HCT116 (cell line): ENCODE data around the gene MORN2. TPM values are rescaled to one million over a fixed set of nuclear protein-coding genes. Genes with fewer than 3 reads are reported as not detected.

Source experiments
- ATAC-seq: fragments of 200-7000 bp; cut with Tn5 transposase; 2 replicates; pipeline ENCODE4 v1.9.1; 2020; ENCODE audit warnings: mild to moderate bottlenecking, moderate library complexity
- BruUV-seq: library from RNA; stranded (reverse); fragments of 400-500 nt; replicated peaks from 2 replicates; lab custom pipeline; 2021; lab: Mats Ljungman, UMichigan
- CTCF ChIA-PET: fragments of 300-600 bp; sonication (Branson Sonifier 250); formaldehyde crosslinking; loops from one replicate; lab custom pipeline; 2021; ENCODE audit warnings: antibody characterized with exemption; lab: Charles Lee
- POLR2A ChIA-PET: fragments of 300-600, 350-600 bp; sonication (Branson Sonifier 250); formaldehyde crosslinking; loops from one replicate; lab custom pipeline; 2021; ENCODE audit warnings: antibody characterized with exemption; lab: Charles Lee
- RAD21 ChIA-PET, 2 experiments: fragments of 300-600 bp; sonication (Branson Sonifier 250); formaldehyde crosslinking; loops; one replicate each; lab custom pipeline; 2023; ENCODE audit warnings: low total read pairs in 2 of 2; ENCODE audit not compliant: uncharacterized antibody in 2 of 2, unreplicated experiment in 2 of 2, low non-redundant PET in 1 of 2; lab: Charles Lee
- DNase-seq: peaks from one replicate; pipeline ENCODE4 v3.0.0-alpha.2; 2010; ENCODE audit warnings: low read depth, low spot score
- H2AFZ ChIP-seq: fragments of 200-600 bp; shearing (Covaris generic), sonication (generic); 2 replicates; pipeline ENCODE4 v1.6.1; 2017; ENCODE audit warnings: low read depth, mixed run types, mixed read lengths, antibody characterized with exemption, low read length; ENCODE audit not compliant: poor library complexity, severe bottlenecking
- H3K27ac ChIP-seq: 2 replicates; pipeline ENCODE4 v1.5.1; 2012; ENCODE audit warnings: low read depth, low read length
- H3K27me3 ChIP-seq: fragments of 200-600 bp; sonication (generic); 2 replicates; pipeline ENCODE4 v1.6.1; 2016; ENCODE audit warnings: mixed run types, low read length, mixed read lengths; ENCODE audit not compliant: insufficient read depth
- H3K36me3 ChIP-seq, 2 experiments: fragments of 200-500 bp in 1 of 2; fragments of 200-600 bp in 1 of 2; sonication (Bioruptor generic) in 1 of 2; sonication (generic) in 1 of 2; 2 replicates each; pipeline versions ENCODE4 v1.5.1 to v1.6.1; 2014 to 2016; ENCODE audit warnings: low read length in 2 of 2, inconsistent platforms in 1 of 2, mixed read lengths in 1 of 2, mixed run types in 1 of 2; ENCODE audit not compliant: insufficient read depth in 2 of 2, control insufficient read depth in 1 of 2
- H3K4me1 ChIP-seq, 2 experiments: fragments of 200-600 bp in 1 of 2; sonication (generic) in 1 of 2; 2 replicates each; pipeline versions ENCODE4 v1.5.1 to v1.6.1; 2012 to 2017; ENCODE audit warnings: low read length in 2 of 2, inconsistent platforms in 1 of 2, mild to moderate bottlenecking in 1 of 2, mixed read lengths in 1 of 2, mixed run types in 1 of 2, moderate library complexity in 1 of 2; ENCODE audit not compliant: insufficient read depth in 2 of 2, control insufficient read depth in 1 of 2
- H3K4me2 ChIP-seq: fragments of 200-600 bp; sonication (generic); 2 replicates; pipeline ENCODE4 v1.6.1; 2017; ENCODE audit warnings: mixed run types, low read length, mixed read lengths
- H3K4me3 ChIP-seq, 2 experiments: fragments of 200-600 bp in 1 of 2; sonication (generic) in 1 of 2; replicated peaks in 1 of 2; 2 replicates each; pipeline ENCODE4 v1.5.1; 2011 to 2016; ENCODE audit warnings: low read length in 2 of 2, control low read depth in 1 of 2, low read depth in 1 of 2, mild to moderate bottlenecking in 1 of 2, mixed read lengths in 1 of 2, mixed run types in 1 of 2
- H3K79me2 ChIP-seq: fragments of 200-600 bp; sonication (generic); 2 replicates; pipeline ENCODE4 v1.6.1; 2017; ENCODE audit warnings: mild to moderate bottlenecking, mixed run types, low read length, moderate library complexity, mixed read lengths; ENCODE audit not compliant: insufficient read depth
- H3K9ac ChIP-seq: fragments of 200-600 bp; sonication (generic); 2 replicates; pipeline ENCODE4 v1.6.1; 2016; ENCODE audit warnings: low read length, mixed read lengths
- H3K9me2 ChIP-seq: fragments of 200-600 bp; sonication (generic), shearing (Covaris generic); 2 replicates; pipeline ENCODE4 v1.6.1; 2017; ENCODE audit warnings: mixed run types, mild to moderate bottlenecking, moderate library complexity; ENCODE audit not compliant: insufficient read depth
- H3K9me3 ChIP-seq, 2 experiments: fragments of 200-500 bp in 1 of 2; fragments of 200-600 bp in 1 of 2; sonication (Bioruptor generic) in 1 of 2; sonication (generic) in 1 of 2; 2 replicates each; pipeline ENCODE4 v1.6.1; 2014 to 2017; ENCODE audit warnings: low read length in 2 of 2, mixed read lengths in 2 of 2, inconsistent platforms in 1 of 2, low read depth in 1 of 2, mild to moderate bottlenecking in 1 of 2, mixed run types in 1 of 2, moderate library complexity in 1 of 2; ENCODE audit not compliant: control insufficient read depth in 1 of 2, insufficient read depth in 1 of 2
- H4K20me1 ChIP-seq: fragments of 200-600 bp; sonication (generic), shearing (Covaris generic); 2 replicates; pipeline ENCODE4 v1.6.1; 2017; ENCODE audit warnings: mixed run types, mild to moderate bottlenecking, moderate library complexity; ENCODE audit not compliant: insufficient read depth
- CEBPB ChIP-seq: IDR thresholded peaks from 2 replicates; pipeline ENCODE4 v1.6.1; 2012; ENCODE audit warnings: low read depth
- ELF1 ChIP-seq: IDR thresholded peaks from 2 replicates; pipeline ENCODE4 v1.6.1; 2012; ENCODE audit warnings: low read depth, borderline replicate concordance
- EZH2 ChIP-seq: fragments of 200-600 bp; sonication (generic); IDR thresholded peaks from 2 replicates; pipeline ENCODE4 v1.6.1; 2017; ENCODE audit warnings: antibody characterized with exemption, mixed run types
- EZH2phosphoT487 ChIP-seq: fragments of 200-600 bp; IDR thresholded peaks from 2 replicates; pipeline ENCODE4 v1.6.1; 2018; ENCODE audit warnings: antibody characterized with exemption, borderline replicate concordance
- JUND ChIP-seq: IDR thresholded peaks from 2 replicates; pipeline ENCODE4 v1.6.1; 2012
- POLR2A ChIP-seq: IDR thresholded peaks from 2 replicates; pipeline ENCODE4 v1.7.0; 2011; ENCODE audit warnings: borderline replicate concordance; ENCODE audit not compliant: insufficient read depth, insufficient read length; ENCODE audit errors: extremely low read depth
- POLR2AphosphoS5 ChIP-seq: IDR thresholded peaks from 2 replicates; pipeline ENCODE4 v1.6.1; 2011; ENCODE audit warnings: mild to moderate bottlenecking, low read depth, low read length, moderate library complexity
- SP1 ChIP-seq: IDR thresholded peaks from 2 replicates; pipeline ENCODE4 v1.6.1; 2012; ENCODE audit warnings: low read depth
- SRF ChIP-seq: IDR thresholded peaks from 2 replicates; pipeline ENCODE4 v1.6.1; 2012; ENCODE audit warnings: low read depth
- ZNF274 ChIP-seq: fragments of 200-500 bp; sonication (Bioruptor generic); IDR thresholded peaks from 2 replicates; pipeline ENCODE4 v1.6.1; 2014; ENCODE audit warnings: mild to moderate bottlenecking, low read depth, low read length, inconsistent platforms
- intact Hi-C: fragments of 100-400 bp; cut with micrococcal nuclease; formaldehyde crosslinking; loops from 2 replicates; pipeline ENCODE4 v1.10.0; 2022
- total RNA-seq: library from RNA; stranded (reverse); gene quantifications from one replicate; pipeline ENCODE4 v1.2.1, GENCODE V29; 2021; ENCODE audit not compliant: unreplicated experiment
- TF ChIP-seq, protein P1 (sequence below): IDR thresholded peaks from 2 replicates; pipeline ENCODE4 v1.6.1; 2012; ENCODE audit warnings: low read depth

Gene MORN2
- total RNA-seq, 1 experiment from 2014 or later = 11.9 TPM

DNA sequence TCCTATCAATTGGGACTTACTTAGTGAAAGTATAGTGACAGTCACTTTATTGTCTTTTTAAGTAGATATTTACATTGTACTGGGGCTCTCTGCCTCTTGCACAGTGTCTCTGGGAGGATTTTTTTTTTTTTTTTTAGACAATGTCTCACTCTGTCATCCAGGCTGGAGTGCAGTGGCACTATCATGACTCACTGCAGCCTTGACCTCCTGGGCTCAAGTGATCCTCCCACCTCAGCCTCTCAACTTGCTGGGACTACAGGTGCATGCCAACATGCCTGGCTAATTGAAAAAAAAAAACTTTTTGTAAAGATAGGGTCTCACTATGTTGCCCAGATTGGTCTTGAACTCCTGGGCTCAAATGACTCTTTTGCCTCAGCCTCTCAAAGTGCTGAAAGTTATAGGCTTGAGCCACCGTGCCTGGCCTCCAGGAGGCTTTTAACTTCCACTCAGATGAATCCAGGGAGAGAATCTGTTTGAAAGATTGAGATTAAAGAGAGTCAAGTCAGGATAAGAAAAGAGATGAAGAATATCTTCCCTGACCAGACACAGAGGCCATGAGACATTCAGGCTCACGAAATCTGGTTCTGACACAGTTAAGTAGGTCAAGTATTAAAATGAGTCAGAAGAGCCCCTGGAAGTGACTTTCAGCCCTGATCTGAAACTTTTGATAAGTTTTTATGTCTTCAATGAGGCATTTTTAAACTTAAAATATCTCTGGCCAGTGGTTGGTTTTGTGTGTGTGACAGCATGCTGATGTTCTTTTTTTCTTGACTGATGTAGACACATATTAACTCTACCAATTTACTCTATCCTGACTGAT is 32.2 kb downstream of the MORN2 start:
- intact Hi-C loops = no loop called here
- Histone ChIP-seq H2AFZ (no peak overlapping the region), H3K36me3 (no peaks in the 10 kb centered on the region), H3K27me3 (no peaks in the 10 kb centered on the region), H4K20me1 (no peaks in the 10 kb centered on the region), H3K9me3 (no peaks in the 10 kb centered on the region), H3K9me2 (no peaks in the 10 kb centered on the region), H3K27ac (no peak overlapping the region), H3K9ac (no peak overlapping the region), H3K79me2 (no peaks in the 10 kb centered on the region), H3K4me3 (no peak overlapping the region), H3K4me1 (peaks cover 0 to 6% of the 10 kb centered on the region in 2 experiments; a peak in 1 of 4 replicates), H3K4me2 (no peak overlapping the region)
- ChIA-PET POLR2A (no interaction called here), RAD21 (no interaction called here), CTCF (no interaction called here)
- TF ChIP-seq POLR2AphosphoS5 (no peak), EZH2phosphoT487 (no peak), JUND (no peak), ELF1 (no peak), POLR2A (no peak), SP1 (no peak), SRF (no peak), EZH2 (no peak), CEBPB (no peak), ZNF274 (no peak)
- TF ChIP-seq, protein P1, sequence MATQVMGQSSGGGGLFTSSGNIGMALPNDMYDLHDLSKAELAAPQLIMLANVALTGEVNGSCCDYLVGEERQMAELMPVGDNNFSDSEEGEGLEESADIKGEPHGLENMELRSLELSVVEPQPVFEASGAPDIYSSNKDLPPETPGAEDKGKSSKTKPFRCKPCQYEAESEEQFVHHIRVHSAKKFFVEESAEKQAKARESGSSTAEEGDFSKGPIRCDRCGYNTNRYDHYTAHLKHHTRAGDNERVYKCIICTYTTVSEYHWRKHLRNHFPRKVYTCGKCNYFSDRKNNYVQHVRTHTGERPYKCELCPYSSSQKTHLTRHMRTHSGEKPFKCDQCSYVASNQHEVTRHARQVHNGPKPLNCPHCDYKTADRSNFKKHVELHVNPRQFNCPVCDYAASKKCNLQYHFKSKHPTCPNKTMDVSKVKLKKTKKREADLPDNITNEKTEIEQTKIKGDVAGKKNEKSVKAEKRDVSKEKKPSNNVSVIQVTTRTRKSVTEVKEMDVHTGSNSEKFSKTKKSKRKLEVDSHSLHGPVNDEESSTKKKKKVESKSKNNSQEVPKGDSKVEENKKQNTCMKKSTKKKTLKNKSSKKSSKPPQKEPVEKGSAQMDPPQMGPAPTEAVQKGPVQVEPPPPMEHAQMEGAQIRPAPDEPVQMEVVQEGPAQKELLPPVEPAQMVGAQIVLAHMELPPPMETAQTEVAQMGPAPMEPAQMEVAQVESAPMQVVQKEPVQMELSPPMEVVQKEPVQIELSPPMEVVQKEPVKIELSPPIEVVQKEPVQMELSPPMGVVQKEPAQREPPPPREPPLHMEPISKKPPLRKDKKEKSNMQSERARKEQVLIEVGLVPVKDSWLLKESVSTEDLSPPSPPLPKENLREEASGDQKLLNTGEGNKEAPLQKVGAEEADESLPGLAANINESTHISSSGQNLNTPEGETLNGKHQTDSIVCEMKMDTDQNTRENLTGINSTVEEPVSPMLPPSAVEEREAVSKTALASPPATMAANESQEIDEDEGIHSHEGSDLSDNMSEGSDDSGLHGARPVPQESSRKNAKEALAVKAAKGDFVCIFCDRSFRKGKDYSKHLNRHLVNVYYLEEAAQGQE = no peak
- no peak for DNase-seq
- ATAC-seq = no peak
- BruUV-seq = no TSS peak
